ENCODE measurements around the gene DNAH17. TPM values are rescaled to one million over a fixed set of nuclear protein-coding genes. Genes with fewer than 3 reads are reported as not detected.

The DNAH17 gene
- total RNA-seq, 1 experiment from 2014 or later, result 0.69 TPM

DNA sequence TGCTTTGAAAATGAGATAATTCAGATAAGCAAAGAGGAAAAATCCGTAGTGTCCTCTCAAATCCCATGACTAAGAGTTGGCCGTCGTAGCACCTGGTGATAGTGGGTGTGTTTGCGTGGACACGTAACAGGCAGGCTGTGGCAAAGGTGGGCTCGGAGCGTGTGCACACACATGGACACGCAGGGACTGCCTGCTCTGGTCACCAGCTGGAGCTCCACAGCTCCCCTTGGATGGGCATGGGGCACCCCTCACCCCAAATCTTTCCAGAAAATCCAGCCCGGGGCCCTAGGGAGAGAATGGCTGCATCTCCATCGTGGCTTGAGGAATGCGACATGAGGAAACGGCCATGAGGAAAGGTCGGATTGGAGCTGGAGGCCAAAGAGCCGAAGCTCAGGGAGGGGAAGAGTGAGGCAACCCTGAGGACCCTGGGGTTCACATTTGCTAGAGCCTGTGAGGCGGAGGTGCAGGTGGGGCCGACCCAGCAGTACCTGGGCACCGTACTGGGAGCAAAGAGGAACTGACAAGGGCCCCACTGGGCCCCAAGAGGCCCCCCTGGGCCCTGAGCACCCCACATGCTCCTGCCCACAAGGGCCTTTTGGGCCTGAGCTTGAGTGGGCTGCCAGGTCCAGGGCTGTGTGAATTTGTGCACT is 51.6 kb downstream of the DNAH17 start:
- no TSS peak for BruUV-seq (replicated peaks)

More for the DNA sequence above, 51.6 kb downstream of the DNAH17 start:
- H3K27ac ChIP-seq (ENCODE audit: low read depth, low read length), result no peak overlapping the region
- H3K36me3 ChIP-seq (ENCODE audit: control insufficient read depth in 1 of 2, insufficient read depth in 2 of 2, low read length in 2 of 2), result no peaks in the 10 kb centered on the region
- no peaks in the 10 kb centered on the region for H3K9me3 ChIP-seq (ENCODE audit: control insufficient read depth in 1 of 2, insufficient read depth in 1 of 2, low read depth in 1 of 2, low read length in 2 of 2)
- H3K4me1 ChIP-seq (ENCODE audit: control insufficient read depth in 1 of 2, insufficient read depth in 2 of 2, low read length in 2 of 2), result peaks cover 4 to 8% of the 10 kb centered on the region in 2 experiments; a peak in 3 of 4 replicates
- intact Hi-C loops (cut with micrococcal nuclease), result no loop called here
- TF ChIP-seq JUND (IDR thresholded peaks at IDR 0.05) (no peak), ZFX (IDR thresholded peaks at IDR 0.05) (no peak), EZH2 (IDR thresholded peaks at IDR 0.05) (no peak), CEBPB (IDR thresholded peaks at IDR 0.05; ENCODE audit: low read depth) (no peak), MAX (IDR thresholded peaks at IDR 0.05) (no peak), EZH2phosphoT487 (IDR thresholded peaks at IDR 0.05; ENCODE audit: borderline replicate concordance) (no peak), POLR2AphosphoS5 (IDR thresholded peaks at IDR 0.05; ENCODE audit: low read depth, low read length) (no peak), RAD21 (IDR thresholded peaks at IDR 0.05; ENCODE audit: low read depth) (no peak), SRF (IDR thresholded peaks at IDR 0.05; ENCODE audit: low read depth) (no peak), REST (IDR thresholded peaks at IDR 0.05; ENCODE audit: low read depth) (no peak), ELF1 (IDR thresholded peaks at IDR 0.05; ENCODE audit: borderline replicate concordance, low read depth) (no peak), TCF7L2 (IDR thresholded peaks at IDR 0.05; ENCODE audit: borderline replicate concordance, extremely low read depth, insufficient read depth, insufficient read length) (no peak), EGR1 (IDR thresholded peaks at IDR 0.05; ENCODE audit: low read depth) (no peak), SP1 (IDR thresholded peaks at IDR 0.05; ENCODE audit: low read depth) (no peak), YY1 (IDR thresholded peaks at IDR 0.05; ENCODE audit: extremely low read depth, insufficient replicate concordance, low read depth, low read length) (no peak), CBX3 (IDR thresholded peaks at IDR 0.05; ENCODE audit: low read depth) (no peak), ZNF274 (IDR thresholded peaks at IDR 0.05; ENCODE audit: low read depth, low read length) (no peak), ATF3 (IDR thresholded peaks at IDR 0.05) (no peak)
- TF ChIP-seq, protein P1, sequence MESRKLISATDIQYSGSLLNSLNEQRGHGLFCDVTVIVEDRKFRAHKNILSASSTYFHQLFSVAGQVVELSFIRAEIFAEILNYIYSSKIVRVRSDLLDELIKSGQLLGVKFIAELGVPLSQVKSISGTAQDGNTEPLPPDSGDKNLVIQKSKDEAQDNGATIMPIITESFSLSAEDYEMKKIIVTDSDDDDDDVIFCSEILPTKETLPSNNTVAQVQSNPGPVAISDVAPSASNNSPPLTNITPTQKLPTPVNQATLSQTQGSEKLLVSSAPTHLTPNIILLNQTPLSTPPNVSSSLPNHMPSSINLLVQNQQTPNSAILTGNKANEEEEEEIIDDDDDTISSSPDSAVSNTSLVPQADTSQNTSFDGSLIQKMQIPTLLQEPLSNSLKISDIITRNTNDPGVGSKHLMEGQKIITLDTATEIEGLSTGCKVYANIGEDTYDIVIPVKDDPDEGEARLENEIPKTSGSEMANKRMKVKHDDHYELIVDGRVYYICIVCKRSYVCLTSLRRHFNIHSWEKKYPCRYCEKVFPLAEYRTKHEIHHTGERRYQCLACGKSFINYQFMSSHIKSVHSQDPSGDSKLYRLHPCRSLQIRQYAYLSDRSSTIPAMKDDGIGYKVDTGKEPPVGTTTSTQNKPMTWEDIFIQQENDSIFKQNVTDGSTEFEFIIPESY (IDR thresholded peaks at IDR 0.05; ENCODE audit: extremely low read depth, insufficient replicate concordance, low read length), result no peak
- TF ChIP-seq, protein P2, sequence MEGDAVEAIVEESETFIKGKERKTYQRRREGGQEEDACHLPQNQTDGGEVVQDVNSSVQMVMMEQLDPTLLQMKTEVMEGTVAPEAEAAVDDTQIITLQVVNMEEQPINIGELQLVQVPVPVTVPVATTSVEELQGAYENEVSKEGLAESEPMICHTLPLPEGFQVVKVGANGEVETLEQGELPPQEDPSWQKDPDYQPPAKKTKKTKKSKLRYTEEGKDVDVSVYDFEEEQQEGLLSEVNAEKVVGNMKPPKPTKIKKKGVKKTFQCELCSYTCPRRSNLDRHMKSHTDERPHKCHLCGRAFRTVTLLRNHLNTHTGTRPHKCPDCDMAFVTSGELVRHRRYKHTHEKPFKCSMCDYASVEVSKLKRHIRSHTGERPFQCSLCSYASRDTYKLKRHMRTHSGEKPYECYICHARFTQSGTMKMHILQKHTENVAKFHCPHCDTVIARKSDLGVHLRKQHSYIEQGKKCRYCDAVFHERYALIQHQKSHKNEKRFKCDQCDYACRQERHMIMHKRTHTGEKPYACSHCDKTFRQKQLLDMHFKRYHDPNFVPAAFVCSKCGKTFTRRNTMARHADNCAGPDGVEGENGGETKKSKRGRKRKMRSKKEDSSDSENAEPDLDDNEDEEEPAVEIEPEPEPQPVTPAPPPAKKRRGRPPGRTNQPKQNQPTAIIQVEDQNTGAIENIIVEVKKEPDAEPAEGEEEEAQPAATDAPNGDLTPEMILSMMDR (IDR thresholded peaks at IDR 0.05 in 2 of 3, conservative IDR thresholded peaks at IDR 0.05 in 1 of 3; ENCODE audit: borderline replicate concordance in 1 of 3, insufficient read depth in 1 of 3, low read depth in 2 of 3, low read length in 2 of 3), result no peak
- ChIA-PET POLR2A (interaction anchor here (0.8 kb wide), 1 partner anchor 106 kb away, joined by 3 read pairs; no protein-coding TSS in a partner anchor), RAD21 (ENCODE audit: low non-redundant PET in 1 of 2, low total read pairs in 2 of 2, uncharacterized antibody in 2 of 2, unreplicated experiment in 2 of 2) (no interaction called here), CTCF (no interaction called here)
- H2AFZ ChIP-seq (ENCODE audit: low read depth, low read length, poor library complexity, severe bottlenecking), result no peak overlapping the region
- H3K9ac ChIP-seq (ENCODE audit: low read length), result no peak overlapping the region
- H3K9me2 ChIP-seq (ENCODE audit: insufficient read depth), result no peaks in the 10 kb centered on the region
- no peaks in the 10 kb centered on the region for H3K27me3 ChIP-seq (ENCODE audit: insufficient read depth, low read length)
- ATAC-seq, result no peak
- no peaks in the 10 kb centered on the region for H3K79me2 ChIP-seq (ENCODE audit: insufficient read depth, low read length)
- H3K4me3 ChIP-seq (replicated peaks in 1 of 2; ENCODE audit: low read depth in 1 of 2, low read length in 2 of 2), result no peak overlapping the region
- no peak for DNase-seq (ENCODE audit: low read depth, low spot score)
- no peak overlapping the region for H3K4me2 ChIP-seq (ENCODE audit: low read length)
- H4K20me1 ChIP-seq (ENCODE audit: insufficient read depth), result no peaks in the 10 kb centered on the region

Data from HCT116 (cell line).